PFSK-1 (cell line): ENCODE results near the gene RPH3AL.

Source experiments
- FOXP2 ChIP-seq: optimal IDR thresholded peaks from 2 replicates; pipeline ENCODE3; 2011; ENCODE audit warnings: borderline replicate concordance, control low read depth, inconsistent platforms; ENCODE audit not compliant: insufficient read depth; ENCODE audit errors: extremely low read length, extremely low read depth
- POLR2AphosphoS5 ChIP-seq: IDR thresholded peaks from 2 replicates; pipeline ENCODE4 v1.6.1; 2012; ENCODE audit warnings: low read depth, mild to moderate bottlenecking, control low read depth, low read length, moderate library complexity
- REST ChIP-seq, 2 experiments: IDR thresholded peaks; 2 replicates each; pipeline versions ENCODE4 v1.6.1 to v1.8.0; 2011 to 2012; ENCODE audit warnings: low read depth in 2 of 2, low read length in 2 of 2, control low read depth in 1 of 2, inconsistent platforms in 1 of 2, mild to moderate bottlenecking in 1 of 2, moderate library complexity in 1 of 2; ENCODE audit not compliant: insufficient read depth in 1 of 2
- SIN3A ChIP-seq: IDR thresholded peaks from 2 replicates; pipeline ENCODE4 v1.6.1; 2012; ENCODE audit warnings: mild to moderate bottlenecking, low read length, moderate library complexity, borderline replicate concordance; ENCODE audit not compliant: insufficient read depth
- TAF1 ChIP-seq: IDR thresholded peaks from 2 replicates; pipeline ENCODE4 v1.6.1; 2012; ENCODE audit warnings: low read length, control low read depth, borderline replicate concordance; ENCODE audit not compliant: insufficient read depth

The RPH3AL gene

GRCh38 chr17:265718-266117 lies 86.9 kb downstream of the RPH3AL start:
- TF ChIP-seq SIN3A (no peak), POLR2AphosphoS5 (no peak), TAF1 (no peak), REST (IDR thresholded peaks at IDR 0.05; ENCODE audit: insufficient read depth in 1 of 2, low read depth in 2 of 2, low read length in 2 of 2) (no peak), FOXP2 (no peak)

- TF ChIP-seq FOXP2 (no peak), SIN3A (no peak), POLR2AphosphoS5 (no peak), REST (IDR thresholded peaks at IDR 0.05; ENCODE audit: insufficient read depth in 1 of 2, low read depth in 2 of 2, low read length in 2 of 2) (no peak), TAF1 (no peak)
Measured at GRCh38 chr17:263773-264172, 88.8 kb downstream of the RPH3AL start.

GRCh38 chr17:263271-263670 lies 89.3 kb downstream of the RPH3AL start:
- no peak for TF ChIP-seq POLR2AphosphoS5
- TF ChIP-seq FOXP2 = no peak
- no peak for TF ChIP-seq REST (IDR thresholded peaks at IDR 0.05; ENCODE audit: insufficient read depth in 1 of 2, low read depth in 2 of 2, low read length in 2 of 2)
- TF ChIP-seq TAF1 = no peak
- no peak for TF ChIP-seq SIN3A

GRCh38 chr17:261635-262034 lies 91.0 kb downstream of the RPH3AL start:
- TF ChIP-seq TAF1 (no peak), REST (IDR thresholded peaks at IDR 0.05; ENCODE audit: insufficient read depth in 1 of 2, low read depth in 2 of 2, low read length in 2 of 2) (no peak), FOXP2 (no peak), POLR2AphosphoS5 (no peak), SIN3A (no peak)

GRCh38 chr17:260944-261343 lies 91.7 kb downstream of the RPH3AL start:
- TF ChIP-seq FOXP2 (no peak), SIN3A (no peak), REST (IDR thresholded peaks at IDR 0.05; ENCODE audit: insufficient read depth in 1 of 2, low read depth in 2 of 2, low read length in 2 of 2) (no peak), POLR2AphosphoS5 (no peak), TAF1 (no peak)
